Psoas muscle (tissue), 8 donors: ENCODE results near the gene TLN1. TPM values are rescaled to one million over a fixed set of nuclear protein-coding genes. Genes with fewer than 3 reads are reported as not detected.

Experiments
- ATAC-seq, 4 donors: fragments of 200-7000 bp; cut with Tn5 transposase; one replicate each; pipeline ENCODE4 v1.9.1; 2020; ENCODE audit warnings: moderate library complexity in 3 of 4, mild to moderate bottlenecking in 2 of 4
- DNase-seq, 2 donors: peaks; one replicate each; pipeline ENCODE4 v3.0.0-alpha.2; 2020
- H3K27ac ChIP-seq: fragments of 200-600 bp; one replicate; pipeline ENCODE4 v1.8.0; 2022
- H3K27me3 ChIP-seq, 3 donors: fragments of 200-600 bp in 1 of 3; one replicate each; pipeline versions ENCODE4 v1.6.1 to v1.8.0; 2013 to 2022; ENCODE audit warnings: low read length in 2 of 3, mild to moderate bottlenecking in 2 of 3, moderate library complexity in 1 of 3; ENCODE audit not compliant: insufficient read depth in 3 of 3
- H3K36me3 ChIP-seq, 2 donors: fragments of 200-600 bp in 1 of 2; one replicate each; pipeline versions ENCODE4 v1.6.1 to v1.8.0; 2013 to 2022; ENCODE audit warnings: low read depth in 1 of 2, mild to moderate bottlenecking in 1 of 2, moderate library complexity in 1 of 2; ENCODE audit not compliant: insufficient read depth in 1 of 2
- H3K4me1 ChIP-seq: fragments of 200-600 bp; one replicate; pipeline ENCODE4 v1.8.0; 2022
- H3K4me3 ChIP-seq: fragments of 200-600 bp; one replicate; pipeline ENCODE4 v1.8.0; 2022; ENCODE audit warnings: mild to moderate bottlenecking
- H3K9me3 ChIP-seq: fragments of 200-600 bp; one replicate; pipeline ENCODE4 v1.8.0; 2022
- CTCF ChIP-seq: fragments of 200-600 bp; IDR thresholded peaks from one replicate; pipeline ENCODE4 v1.8.0; 2022; ENCODE audit warnings: antibody characterized with exemption
- WGBS, 3 donors: extraction: QIAGEN DNeasy Blood & Tissue Kit; methylation state at CpG; one replicate each; pipeline versions ENCODE4 v1.1.6 to v1.1.7; 2013; 5-methylcytosine and 5-hydroxymethylcytosine counted together
- intact Hi-C, 2 donors: fragments of 100-400 bp; cut with DNase I; formaldehyde crosslinking; loops; one replicate each; pipeline versions ENCODE4 v1.11.0 to v1.14.2; 2022
- polyA plus RNA-seq, 3 donors: library from polyadenylated mRNA; stranded (reverse); fragments of 200-250 nt; gene quantifications; one replicate each; pipeline ENCODE4 v1.2.3, GENCODE V29; 2013
- total RNA-seq, 4 donors: library from RNA; stranded (reverse); fragmentation: NEBNext Ultra II Directional in 2 of 4; extraction: Animal tissue kit (Norgen Biotek cat#: 25700) in 2 of 4; gene quantifications; one replicate each; pipeline versions ENCODE4 v1.2.1 to v1.2.4, GENCODE V29; 2021 to 2023
- donor health status: healthy with polysubstance abuse.
- donor health status: DM: no; HTN: no; CAD: no; lungs with moderate emphysema.
- donor health status: Bipolar disorder and iron deficiency.
- donor health status: healthy.
- donor health status: DM: yes; HTN: yes; CAD: no.
- donor health status: DM: no; HTN: no; CAD: no.
- donor health status: DM: no; HTN: no; CAD: no.
- donor health status: DM: yes; HTN: yes; CAD: no.

Gene TLN1
- total and polyA plus RNA-seq, 7 donors, result 88.2 to 320 (median 150) TPM

- no peaks in the 10 kb centered on the region for H3K27me3 ChIP-seq
Measured at GRCh38 chr9:35760651-35761050, 28.7 kb upstream of the TLN1 start.

GRCh38 chr9:35759795-35760194 lies 27.8 kb upstream of the TLN1 start:
- Histone ChIP-seq H3K9me3 (no peaks in the 10 kb centered on the region), H3K36me3 (peaks cover 0 to 14% of the 10 kb centered on the region in 2 donors), H3K27ac (no peak overlapping the region), H3K27me3 (no peaks in the 10 kb centered on the region), H3K4me1 (peaks cover 19% of the 10 kb centered on the region), H3K4me3 (no peak overlapping the region)
- no peak for TF ChIP-seq CTCF
- intact Hi-C loops, result no loop called here
- DNase-seq (no peak), ATAC-seq (no peak)
- 96 to 99% (median 98%) methylated on average over 4 of the region's 4 CpGs for WGBS, 3 donors

More at GRCh38 chr9:35760651-35761050, 28.7 kb upstream of the TLN1 start:
- H3K27ac ChIP-seq, result no peak overlapping the region
- TF ChIP-seq CTCF, result no peak
- WGBS, 3 donors, result 77 to 81% (median 81%) methylated on average over 2 of the region's 2 CpGs
- H3K4me3 ChIP-seq, result no peak overlapping the region
- H3K4me1 ChIP-seq, result peaks cover 19% of the 10 kb centered on the region
- DNase-seq (no peak), ATAC-seq (no peak)
- no peaks in the 10 kb centered on the region for H3K9me3 ChIP-seq
- intact Hi-C loops, result no loop called here
- peaks cover 0 to 5% of the 10 kb centered on the region in 2 donors for H3K36me3 ChIP-seq

- WGBS, 3 donors, result 55 to 61% (median 57%) methylated on average over 3 of the region's 3 CpGs
- Histone ChIP-seq H3K36me3 (peaks cover 4 to 26% of the 10 kb centered on the region in 2 donors), H3K9me3 (no peaks in the 10 kb centered on the region), H3K27ac (peak overlapping the region; percentile 94), H3K27me3 (no peaks in the 10 kb centered on the region), H3K4me1 (peaks cover 19% of the 10 kb centered on the region), H3K4me3 (no peak overlapping the region)
- no peak for ATAC-seq
- no peak for DNase-seq
- intact Hi-C loops, result no loop called here
- no peak for TF ChIP-seq CTCF
Measured at GRCh38 chr9:35758475-35759050, 26.6 kb upstream of the TLN1 start.

GRCh38 chr9:35757892-35758275 lies 25.9 kb upstream of the TLN1 start:
- no peak for TF ChIP-seq CTCF
- Histone ChIP-seq H3K4me1 (peaks cover 19% of the 10 kb centered on the region), H3K27me3 (no peaks in the 10 kb centered on the region), H3K9me3 (no peaks in the 10 kb centered on the region), H3K36me3 (peaks cover 4 to 33% of the 10 kb centered on the region in 2 donors), H3K27ac (peak overlapping the region; percentile 94), H3K4me3 (peak overlapping the region; percentile 82)
- intact Hi-C loops, result no loop called here
- ATAC-seq (no peak), DNase-seq (no peak)
